Right lobe of liver (tissue), 4 donors: ENCODE results near the gene INPP5A.

Experiments
- POLR2A ChIP-seq: fragments of 450-650 bp; IDR thresholded peaks from one replicate; pipeline ENCODE4 v1.6.1; 2017; ENCODE audit warnings: antibody characterized with exemption, mild to moderate bottlenecking
- TF ChIP-seq, protein P1 (sequence below), 4 donors: fragments of 200-600 bp in 3 of 4; fragments of 450-650 bp in 1 of 4; IDR thresholded peaks; one replicate each; pipeline versions ENCODE4 v1.5.1 to v1.8.0; 2016 to 2022; ENCODE audit warnings: antibody characterized with exemption in 4 of 4, mild to moderate bottlenecking in 2 of 4
- donor health status: DM: no; HTN: no; CAD: no.
- donor health status: DM: no; HTN: no; CAD: no.
- donor health status: DM: no; HTN: yes; CAD: no.

DNA sequence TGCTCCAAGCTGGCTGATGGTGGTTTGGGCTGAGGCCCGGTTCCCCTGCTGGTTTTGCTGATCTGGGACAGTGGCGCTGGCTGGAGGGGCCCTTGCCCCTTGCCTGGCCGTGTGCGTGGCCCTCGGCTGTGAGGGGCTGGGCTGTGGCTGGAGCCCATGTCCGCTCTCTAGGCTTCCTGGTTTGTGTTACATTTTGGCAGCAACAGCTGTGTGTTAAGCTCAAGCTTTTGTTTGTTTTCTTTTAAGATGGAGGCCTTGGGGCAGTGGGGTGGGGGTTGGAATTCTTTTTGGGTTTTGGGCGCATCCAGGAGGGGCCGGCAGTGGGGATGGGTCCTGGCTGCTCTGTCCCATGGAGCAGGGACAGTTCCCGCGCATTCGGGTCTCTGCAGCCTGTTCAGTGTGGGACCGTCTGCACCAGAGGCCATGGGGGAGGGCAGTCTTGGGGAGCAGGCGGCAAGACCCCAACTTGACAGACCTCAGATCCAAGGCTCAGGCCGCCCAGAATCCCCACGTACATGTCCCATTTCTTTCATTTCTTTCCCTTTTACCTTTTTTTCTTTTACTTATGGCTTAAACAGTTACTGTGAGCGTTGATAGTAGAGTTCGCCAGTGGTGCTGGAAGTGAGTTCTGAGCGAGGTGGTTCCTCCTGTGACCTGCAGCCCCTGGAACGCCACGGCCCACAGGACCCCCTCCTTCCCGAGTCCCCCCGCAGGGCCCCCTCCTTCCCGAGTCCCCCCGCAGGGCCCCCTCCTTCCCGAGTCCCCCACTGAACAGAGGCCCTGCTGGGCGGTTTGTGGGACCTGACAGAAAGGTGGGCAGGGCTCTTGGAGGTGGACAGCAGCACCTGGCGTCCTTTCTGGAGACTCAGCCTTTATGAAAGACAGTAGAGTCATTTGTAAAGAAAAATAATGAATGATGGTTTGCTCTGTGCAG, 75.3 kb downstream of the INPP5A start:
- TF ChIP-seq, protein P1, sequence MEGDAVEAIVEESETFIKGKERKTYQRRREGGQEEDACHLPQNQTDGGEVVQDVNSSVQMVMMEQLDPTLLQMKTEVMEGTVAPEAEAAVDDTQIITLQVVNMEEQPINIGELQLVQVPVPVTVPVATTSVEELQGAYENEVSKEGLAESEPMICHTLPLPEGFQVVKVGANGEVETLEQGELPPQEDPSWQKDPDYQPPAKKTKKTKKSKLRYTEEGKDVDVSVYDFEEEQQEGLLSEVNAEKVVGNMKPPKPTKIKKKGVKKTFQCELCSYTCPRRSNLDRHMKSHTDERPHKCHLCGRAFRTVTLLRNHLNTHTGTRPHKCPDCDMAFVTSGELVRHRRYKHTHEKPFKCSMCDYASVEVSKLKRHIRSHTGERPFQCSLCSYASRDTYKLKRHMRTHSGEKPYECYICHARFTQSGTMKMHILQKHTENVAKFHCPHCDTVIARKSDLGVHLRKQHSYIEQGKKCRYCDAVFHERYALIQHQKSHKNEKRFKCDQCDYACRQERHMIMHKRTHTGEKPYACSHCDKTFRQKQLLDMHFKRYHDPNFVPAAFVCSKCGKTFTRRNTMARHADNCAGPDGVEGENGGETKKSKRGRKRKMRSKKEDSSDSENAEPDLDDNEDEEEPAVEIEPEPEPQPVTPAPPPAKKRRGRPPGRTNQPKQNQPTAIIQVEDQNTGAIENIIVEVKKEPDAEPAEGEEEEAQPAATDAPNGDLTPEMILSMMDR (IDR thresholded peaks at IDR 0.05): no peak
- no peak for TF ChIP-seq POLR2A
